SK-N-SH treated with all-trans-retinoic acid at 6 μM for 48 hours (cell line): ENCODE results near the gene KCNQ5.

Experiments used
- GLIS3 ChIP-seq: fragments of 250-450 bp; sonication (Bioruptor Pico); IDR thresholded peaks from 2 replicates; pipeline ENCODE4 v1.5.0; 2020; ENCODE audit warnings: mild to moderate bottlenecking, moderate library complexity
- PATZ1 ChIP-seq: fragments of 250-450 bp; sonication (Bioruptor Pico); IDR thresholded peaks from 2 replicates; pipeline ENCODE4 v1.8.0; 2020; ENCODE audit warnings: mild to moderate bottlenecking, moderate library complexity, borderline replicate concordance
- PPARA ChIP-seq: fragments of 250-450 bp; sonication (Bioruptor Pico); IDR thresholded peaks from 2 replicates; pipeline ENCODE4 v1.5.0; 2020; ENCODE audit warnings: mild to moderate bottlenecking, borderline replicate concordance
- RARB ChIP-seq: fragments of 250-450 bp; sonication (Bioruptor Pico); IDR thresholded peaks from 2 replicates; pipeline ENCODE4 v1.8.0; 2021; ENCODE audit warnings: mild to moderate bottlenecking, moderate library complexity
- SNAI2 ChIP-seq: fragments of 250-450 bp; sonication (Bioruptor Pico); IDR thresholded peaks from 2 replicates; pipeline ENCODE4 v1.5.0; 2020; ENCODE audit warnings: mild to moderate bottlenecking, moderate library complexity
- TOX ChIP-seq: fragments of 250-450 bp; sonication (Bioruptor Pico); IDR thresholded peaks from 2 replicates; pipeline ENCODE4 v1.8.0; 2021; ENCODE audit warnings: mild to moderate bottlenecking, moderate library complexity, borderline replicate concordance
- TSHZ2 ChIP-seq: fragments of 250-450 bp; sonication (Bioruptor Pico); IDR thresholded peaks from 2 replicates; pipeline ENCODE4 v1.5.0; 2020; ENCODE audit warnings: mild to moderate bottlenecking, moderate library complexity
- ZNF70 ChIP-seq: fragments of 450-650 bp; formaldehyde crosslinking; IDR thresholded peaks from 2 replicates; pipeline ENCODE4 v1.5.0; 2020; ENCODE audit warnings: mild to moderate bottlenecking, moderate library complexity

GRCh38 chr6:73200247-73200646 lies 578.4 kb downstream of the KCNQ5 start:
- TF ChIP-seq TOX (no peak), PATZ1 (CRISPR knock-in tag) (no peak), PPARA (CRISPR knock-in tag) (no peak), ZNF70 (CRISPR knock-in tag) (no peak), GLIS3 (CRISPR knock-in tag) (no peak), SNAI2 (CRISPR knock-in tag) (no peak), RARB (CRISPR knock-in tag) (no peak), TSHZ2 (CRISPR knock-in tag) (no peak)
